NCI-H2196 treated with DMSO at 0.1 percent for 48 hours (cell line): Measurements from ENCODE around the gene COLEC12.
"Not testable (repeated sequence)": the region's sequence is repeated elsewhere in the genome, so short reads cannot be mapped to it uniquely, and the experiment has no call there.

Experiments used
- DNase-seq: peaks from one replicate; lab custom pipeline; 2025; ENCODE audit not compliant: unreplicated experiment; lab: John Stamatoyannopoulos, UW

The COLEC12 gene

DNA sequence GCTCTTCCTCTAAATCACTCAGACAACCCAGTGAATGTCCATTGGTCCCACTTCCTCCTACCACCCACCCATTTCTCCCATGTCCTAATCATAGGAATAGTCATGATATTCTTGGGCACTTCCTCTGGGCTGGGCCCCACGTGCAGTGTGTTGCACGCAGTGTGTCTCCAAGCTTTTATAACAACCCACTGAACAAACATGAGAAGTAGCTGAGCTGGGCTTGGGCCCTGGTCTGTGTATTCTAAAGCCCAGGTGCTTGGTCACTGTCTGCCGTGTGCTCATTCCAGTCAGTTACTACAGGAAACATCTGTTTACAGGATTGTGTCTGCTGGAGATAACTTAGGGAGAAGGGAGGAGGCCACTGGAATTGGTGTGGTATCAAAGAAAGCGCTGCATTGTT lies 168.5 kb downstream of the COLEC12 start:
- DNase-seq = no peak

DNA sequence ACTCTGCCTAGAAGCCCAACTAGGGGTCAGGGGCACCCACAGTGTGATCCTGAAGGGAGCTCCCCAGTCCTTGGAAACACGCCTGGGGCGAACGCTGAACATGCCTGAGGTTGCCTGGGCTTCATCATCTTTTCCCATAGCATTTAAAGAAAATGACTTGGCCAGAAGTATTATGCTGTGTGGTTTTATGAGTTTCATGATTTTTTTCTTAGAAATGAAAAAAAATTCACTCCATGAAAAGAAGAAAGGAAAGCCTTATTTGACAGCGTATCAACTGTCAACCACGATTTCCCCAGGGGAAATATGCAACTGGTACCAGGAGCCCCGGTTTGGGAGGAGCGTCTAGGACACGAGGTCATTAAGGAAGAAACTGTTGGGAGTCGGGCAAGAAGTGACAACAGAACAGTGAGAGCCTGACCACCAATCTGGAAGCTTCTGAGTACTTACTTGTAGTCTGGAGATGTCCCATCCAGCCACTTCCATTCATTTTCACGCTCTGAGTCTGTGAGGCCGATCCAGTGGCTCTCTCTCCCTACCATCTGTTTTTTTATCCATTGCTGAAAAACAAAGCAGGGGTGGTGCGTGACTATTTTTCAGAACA lies 169.2 kb downstream of the COLEC12 start:
- DNase-seq = no peak

DNA sequence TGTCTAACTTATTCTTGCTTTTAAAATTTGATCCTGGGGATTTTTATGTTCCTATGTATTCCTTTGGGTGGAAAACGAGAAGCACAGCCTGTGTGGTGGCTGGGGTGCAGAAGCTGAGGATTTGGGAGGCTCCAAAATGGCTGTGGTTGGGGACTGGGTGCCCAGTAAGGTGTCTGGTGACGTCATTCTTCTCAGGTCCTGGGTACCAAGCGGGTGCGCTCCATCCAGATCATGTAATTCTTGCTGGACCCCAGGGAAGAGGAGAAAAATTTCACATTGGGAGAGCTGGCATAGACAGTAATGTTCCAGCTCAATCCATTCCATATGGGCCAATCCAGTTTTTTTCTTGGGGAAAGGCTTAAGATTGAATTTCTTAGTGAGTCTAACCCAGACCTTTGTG lies 171.6 kb downstream of the COLEC12 start:
- DNase-seq = no peak

DNA sequence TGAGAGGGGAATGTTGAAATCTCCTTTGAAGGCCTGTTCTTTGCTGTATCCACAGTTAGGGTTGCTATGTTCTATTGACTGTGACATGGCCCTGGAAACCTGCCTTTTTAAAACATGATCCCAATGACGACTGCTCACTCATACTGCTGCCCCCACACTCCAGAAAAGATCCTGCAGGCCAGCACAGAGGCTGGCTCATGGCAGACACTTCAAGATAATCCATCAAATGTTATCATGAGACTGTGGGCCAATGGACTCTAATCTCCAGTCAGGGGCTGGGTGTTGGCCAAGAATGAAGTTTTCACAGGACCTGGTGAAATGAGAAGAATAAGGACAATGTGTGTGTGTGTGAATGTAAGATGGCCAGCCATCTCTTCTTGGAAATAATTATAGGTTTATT lies 173.7 kb downstream of the COLEC12 start:
- no peak for DNase-seq

DNA sequence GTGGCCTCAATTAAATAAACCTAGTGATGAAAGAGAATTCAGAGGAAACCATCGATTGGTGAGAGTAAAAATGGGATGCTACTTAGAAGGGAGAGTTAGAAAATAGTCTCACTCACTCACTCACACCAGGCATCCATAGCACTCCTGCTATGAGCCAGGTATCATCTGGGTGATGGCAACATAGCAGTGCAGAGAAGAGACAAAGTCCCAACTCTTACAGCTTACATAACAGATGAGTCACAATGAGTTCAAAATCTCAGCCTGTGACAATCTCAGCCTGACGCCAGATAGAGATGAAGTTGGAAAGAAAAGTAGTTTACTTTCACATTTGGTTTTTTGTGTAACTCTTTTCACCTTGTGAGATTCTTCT lies 177.3 kb downstream of the COLEC12 start:
- no peak for DNase-seq

DNA sequence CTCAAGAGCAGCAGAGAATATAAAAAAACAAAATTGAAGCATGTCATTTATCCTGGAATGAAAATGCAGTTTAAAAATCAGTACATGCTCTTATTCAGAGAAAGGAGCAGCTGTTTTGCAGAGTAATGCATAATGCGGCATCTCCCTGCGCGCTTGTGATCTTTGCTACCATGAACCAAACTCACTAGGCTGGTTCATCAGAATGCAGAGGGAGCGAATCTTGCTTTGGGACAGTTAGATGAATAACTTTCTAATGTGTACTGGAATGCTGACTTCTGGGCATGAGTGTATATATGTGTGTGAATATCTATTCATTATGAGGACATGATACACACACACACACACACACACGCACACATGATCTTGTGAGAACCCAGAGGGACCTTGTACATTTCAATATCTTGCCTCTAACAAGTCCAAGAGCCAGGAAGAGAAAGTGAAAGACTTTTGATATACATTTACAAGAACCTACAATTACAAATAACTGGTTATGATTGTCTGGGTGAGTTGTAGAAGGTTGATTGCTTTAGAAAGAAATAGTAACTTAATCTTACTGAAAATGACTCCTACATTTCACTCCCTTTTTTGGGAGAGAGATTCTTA lies 178.5 kb downstream of the COLEC12 start:
- no peak for DNase-seq

DNA sequence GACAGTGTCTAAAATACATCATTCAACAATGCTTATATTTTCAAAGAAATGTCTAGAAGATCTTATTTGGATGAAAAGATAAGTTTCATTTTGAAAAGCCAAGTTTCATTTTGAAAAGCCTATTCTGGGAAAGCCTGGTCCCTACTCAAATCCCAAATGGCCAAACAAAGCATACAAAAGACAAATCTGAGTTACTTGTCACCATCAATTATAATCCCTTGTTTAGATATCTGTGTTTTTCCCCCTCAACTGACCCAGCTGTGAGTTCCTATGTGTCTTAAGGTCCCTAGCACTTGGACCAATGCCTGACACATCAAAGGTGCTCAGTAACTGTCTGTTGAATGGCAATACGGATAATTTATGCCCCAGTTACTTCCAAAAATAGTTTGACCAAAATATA lies 180.3 kb downstream of the COLEC12 start:
- no peak for DNase-seq

DNA sequence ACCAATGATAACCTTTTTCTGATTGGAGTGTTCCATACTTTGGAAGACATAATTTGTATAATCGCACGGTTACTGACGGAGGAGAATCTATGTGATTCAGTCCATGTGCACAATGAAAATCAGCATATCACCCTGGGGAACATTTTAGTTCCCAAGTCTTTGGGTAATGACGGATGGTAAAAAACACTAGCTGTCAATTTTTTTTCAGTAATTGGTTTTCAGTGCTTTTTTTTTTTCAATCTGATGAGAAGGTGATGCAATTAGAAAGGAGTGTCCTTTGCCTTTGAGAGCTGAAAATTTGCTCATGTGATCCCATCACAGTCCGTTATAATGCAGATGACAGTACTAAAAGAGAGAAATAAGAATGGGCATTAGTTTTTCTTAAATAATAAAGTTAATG lies 180.8 kb downstream of the COLEC12 start:
- DNase-seq = no peak

DNA sequence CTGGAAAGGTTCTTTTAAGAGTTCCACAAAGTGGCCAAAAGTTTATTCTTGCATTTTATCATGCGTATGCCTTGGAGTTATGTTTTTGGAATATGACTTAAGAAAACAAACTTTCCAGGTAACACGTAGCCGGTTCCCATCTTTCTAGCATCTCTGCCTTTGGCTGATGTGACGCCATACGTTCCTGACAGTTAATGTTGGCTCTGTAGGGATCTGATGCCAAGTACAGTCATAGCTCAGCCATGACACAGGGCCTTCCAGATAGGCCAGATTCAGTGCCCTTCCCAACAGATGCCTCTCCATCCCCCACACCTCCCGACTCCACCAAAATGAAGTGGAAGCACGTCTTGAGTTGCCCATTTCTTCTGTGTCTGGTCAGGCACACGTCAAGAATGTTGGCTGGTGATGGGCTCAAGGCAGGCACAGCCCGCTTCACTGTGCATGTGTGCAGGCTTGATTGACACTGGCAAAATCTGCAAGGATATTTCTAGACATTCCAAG lies 181.7 kb downstream of the COLEC12 start:
- no peak for DNase-seq

DNA sequence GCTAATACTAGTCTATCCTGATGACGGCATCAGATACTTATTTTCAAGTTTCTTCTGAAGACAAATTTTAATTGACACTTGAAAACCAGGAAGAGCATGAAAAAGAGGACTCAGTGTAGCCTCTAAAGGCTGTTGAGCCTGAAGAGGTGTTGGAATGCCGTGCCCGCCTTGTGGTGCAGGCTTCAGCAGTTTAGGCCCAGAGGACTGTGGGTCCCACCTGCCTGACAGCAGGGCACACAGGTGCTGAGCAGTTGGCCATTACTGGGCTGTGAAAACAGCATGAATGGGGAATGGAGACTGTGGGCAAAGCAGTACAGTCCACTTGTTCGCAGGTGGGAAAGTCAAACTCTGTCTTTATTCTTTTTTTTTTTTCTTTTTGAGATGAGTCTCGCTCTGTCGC lies 182.9 kb downstream of the COLEC12 start:
- DNase-seq = no peak

DNA sequence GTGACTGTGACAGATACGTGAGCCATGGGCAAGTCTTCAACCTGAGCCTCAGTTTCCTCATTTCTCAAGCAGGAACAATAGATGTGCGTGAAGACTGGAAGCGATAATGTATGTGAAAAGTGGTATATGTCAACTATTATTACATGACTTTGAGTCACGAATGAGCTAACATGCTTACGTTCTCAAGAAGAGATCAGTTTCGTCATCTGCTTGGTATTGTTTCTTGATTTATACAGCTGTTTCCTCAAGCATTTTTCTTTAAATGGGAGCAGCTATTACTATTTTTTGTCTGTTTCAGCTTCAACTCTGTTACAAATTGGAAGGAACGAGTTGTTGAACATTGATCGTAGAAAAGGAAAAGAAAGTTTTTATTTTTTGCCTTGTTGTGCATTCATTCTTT lies 184.1 kb downstream of the COLEC12 start:
- no peak for DNase-seq

DNA sequence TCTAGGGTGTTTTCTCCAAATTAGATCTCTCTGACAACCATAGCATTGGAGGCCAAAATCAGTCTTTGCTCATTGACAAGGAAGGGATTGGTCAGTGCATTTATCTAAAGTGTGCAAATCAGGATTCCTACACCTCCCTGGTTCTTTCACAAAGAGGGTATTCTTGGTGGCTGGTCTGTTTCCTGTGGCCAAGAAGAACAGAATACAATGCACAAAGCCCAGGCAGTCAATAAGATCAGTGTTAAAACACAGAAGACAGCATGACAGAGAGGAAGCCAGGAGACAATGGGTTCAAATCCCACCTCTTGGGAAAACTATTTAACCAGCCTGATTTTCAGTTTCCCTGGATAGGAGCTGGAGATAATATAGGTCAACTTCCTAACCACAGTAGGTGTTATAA lies 186.6 kb downstream of the COLEC12 start:
- DNase-seq = no peak

DNA sequence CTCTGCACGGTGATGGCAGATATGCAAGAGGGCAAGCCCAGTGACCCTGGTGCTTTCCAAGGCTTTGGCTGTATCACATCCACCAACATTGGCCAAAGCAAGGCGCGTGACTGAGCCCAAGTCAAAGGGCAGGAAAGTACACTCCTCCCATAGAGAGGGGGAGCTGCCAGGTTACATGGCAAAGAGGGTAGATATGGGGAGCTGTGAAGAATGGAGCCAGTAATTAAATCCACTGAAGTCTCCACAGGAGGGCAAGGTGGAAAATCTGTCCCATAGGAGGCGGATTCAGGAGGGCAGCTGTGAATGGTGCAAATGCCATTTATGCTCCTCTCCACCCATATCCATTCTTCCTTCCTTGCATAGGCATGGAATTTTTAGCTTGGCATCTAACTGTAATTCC lies 188.1 kb downstream of the COLEC12 start:
- DNase-seq = no peak

DNA sequence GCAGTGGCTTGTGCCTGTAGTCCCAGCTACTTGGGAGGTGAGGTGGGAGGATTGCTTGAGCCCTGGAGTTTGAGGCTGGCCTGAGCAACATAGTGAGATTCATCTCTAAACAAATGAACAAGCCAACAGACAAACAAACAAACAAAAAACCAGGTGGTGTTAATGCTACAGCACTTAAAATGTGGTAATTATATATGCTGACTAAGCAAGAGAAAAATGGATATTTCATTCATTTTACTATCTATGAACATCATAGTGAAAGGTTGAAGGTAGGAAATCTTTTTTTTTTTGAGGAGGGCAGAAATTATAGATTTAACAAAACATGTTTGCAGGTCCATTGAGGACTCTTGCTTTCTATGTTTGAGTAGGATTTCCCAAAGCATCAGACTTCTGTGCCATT lies 190.5 kb downstream of the COLEC12 start:
- no peak for DNase-seq

DNA sequence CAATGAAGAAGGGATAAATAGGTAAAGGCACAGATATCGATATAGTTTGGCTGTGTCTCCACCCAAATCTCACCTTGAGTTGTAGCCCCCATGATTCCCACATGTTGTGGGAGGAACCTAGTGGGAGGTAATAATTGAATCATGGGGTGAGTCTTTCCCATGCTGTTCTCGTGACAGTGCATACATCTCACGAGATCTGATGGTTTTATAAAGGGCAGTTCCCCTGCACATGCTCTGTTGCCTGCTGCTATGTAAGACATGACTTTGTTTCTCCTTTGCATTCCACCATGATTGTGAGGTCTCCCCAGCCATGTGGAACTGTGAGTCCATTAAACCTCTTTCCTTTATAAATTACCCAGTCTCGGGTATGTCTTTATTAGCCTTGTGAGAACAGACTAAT lies 192.4 kb downstream of the COLEC12 start:
- not testable (repeated sequence) for DNase-seq

DNA sequence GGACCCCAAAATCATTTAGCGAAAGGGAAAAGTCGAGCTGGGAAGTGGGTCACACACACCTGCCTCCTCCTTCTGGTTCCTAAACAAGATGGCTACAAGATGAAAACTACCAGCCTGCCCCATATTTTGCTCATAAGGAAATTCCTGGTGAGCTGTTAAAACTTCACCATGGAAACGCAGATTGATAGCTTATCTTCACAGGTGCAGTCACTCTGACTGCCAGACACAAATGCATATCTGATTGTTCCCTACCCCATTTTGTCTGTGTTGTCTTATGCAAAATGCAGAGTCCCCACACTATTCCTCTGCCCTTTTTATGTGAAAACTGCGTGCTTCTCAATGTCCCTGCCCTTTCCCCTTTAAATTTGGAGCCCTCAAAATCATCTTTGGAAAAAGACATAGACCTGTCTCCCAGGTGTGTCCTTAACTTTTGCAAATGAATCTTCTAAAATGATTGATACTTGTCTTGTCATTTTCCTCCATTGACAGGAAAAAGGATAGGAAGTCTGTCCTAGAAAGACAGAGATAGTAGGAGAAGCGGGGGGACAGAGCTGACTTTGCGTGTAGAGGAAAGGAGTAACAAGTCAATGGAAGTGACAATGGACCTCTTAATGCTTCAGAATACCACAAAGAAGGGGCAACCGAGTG lies 193.8 kb downstream of the COLEC12 start:
- no peak for DNase-seq

DNA sequence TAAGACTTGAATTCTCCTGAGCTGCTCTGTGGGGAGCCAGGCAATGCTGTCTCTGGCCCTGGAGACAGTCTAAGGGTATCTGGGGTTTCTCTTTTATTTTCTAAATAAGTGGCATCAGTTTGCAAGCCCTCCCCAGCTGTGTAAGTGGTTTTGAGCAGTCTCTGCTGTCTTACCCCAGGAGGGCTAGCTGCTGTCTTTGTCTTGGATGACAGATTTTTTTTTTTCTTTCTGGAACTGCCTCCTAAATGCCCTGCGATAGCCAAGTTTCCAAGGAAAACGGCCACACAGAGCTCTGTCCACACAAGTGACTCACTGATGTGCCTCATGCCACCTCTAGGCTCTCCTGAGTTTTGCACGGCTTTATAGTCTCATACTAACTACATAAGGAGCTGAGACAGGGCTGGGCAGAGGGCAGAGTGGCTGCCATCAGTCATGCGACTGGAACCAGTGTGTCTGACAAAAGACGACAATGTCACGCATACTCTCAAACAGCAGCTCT lies 195.4 kb downstream of the COLEC12 start:
- no peak for DNase-seq

DNA sequence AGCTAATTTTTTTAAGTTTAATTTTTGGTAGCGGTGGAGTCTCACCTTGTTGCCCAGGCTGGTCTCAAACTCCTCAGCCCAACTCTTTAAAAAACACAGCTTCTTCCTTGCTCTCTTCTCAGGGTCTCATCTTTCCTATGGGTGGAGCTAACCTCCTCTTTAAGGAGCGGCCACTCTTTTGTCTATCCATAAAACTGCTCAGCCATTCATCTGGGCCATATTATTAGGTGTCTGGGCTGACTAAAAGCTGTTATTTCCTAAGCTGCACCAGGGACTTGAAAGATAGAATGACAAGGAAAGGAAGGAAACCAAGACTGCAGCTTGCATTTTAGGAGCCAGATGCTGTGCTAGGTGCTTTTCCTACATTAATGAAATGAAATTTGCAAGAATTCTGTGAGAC lies 196.9 kb downstream of the COLEC12 start:
- DNase-seq = no peak

DNA sequence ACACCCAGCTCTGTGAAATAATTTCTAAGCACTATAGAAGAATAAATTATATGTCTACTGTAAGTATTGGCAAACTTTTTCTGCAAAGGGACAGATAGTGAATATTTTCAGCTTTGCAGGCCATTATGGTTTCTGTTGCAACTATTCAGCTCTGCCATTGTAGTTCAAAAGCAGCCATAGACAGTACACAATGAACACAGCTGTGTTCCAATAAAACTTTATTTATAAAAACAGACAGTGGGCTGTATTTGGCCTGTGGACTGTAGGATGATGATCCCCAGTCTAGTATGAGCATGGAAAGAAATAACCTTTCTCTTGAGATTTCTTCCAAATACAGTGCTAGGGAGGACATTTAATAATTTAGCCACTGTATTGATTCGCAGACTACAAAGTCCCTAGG lies 197.5 kb downstream of the COLEC12 start:
- no peak for DNase-seq

DNA sequence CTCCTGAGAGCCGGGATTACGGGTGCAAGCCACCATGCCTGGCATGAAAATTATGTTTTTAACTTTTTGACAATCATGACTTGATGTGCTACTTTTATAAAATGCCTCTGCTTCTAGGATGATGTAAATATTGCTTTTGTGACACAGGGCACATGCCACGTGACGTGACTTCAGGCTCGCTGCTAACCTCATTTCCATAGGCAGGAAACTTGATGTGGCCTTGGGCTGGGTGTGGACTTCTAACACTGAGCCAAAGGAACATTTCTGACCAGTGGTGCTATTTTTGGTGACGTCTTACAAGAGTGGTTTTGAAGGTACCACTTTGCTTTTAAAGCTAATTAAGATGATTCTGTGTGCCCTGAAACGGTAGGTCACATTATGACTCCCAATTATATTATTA lies 198.4 kb downstream of the COLEC12 start:
- no peak for DNase-seq

DNA sequence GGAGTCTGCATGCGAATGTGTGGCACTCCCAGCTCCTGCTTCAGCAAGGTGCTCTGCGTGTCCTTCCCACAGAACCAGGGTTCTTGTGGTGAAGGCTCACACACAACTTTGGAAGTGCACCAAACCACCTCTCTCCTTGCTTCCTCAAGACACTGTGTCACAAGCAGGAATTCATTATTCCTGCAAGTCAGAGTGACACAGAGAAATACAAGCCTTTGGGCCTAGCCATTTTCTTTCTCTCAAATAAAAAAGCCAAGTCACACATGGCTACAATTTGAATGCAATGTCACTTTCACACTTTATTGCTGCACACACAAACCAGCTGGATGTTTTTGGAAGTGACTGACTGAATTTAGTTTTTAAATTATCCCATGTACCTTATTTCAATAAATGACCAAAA lies 202.6 kb downstream of the COLEC12 start:
- no peak for DNase-seq

DNA sequence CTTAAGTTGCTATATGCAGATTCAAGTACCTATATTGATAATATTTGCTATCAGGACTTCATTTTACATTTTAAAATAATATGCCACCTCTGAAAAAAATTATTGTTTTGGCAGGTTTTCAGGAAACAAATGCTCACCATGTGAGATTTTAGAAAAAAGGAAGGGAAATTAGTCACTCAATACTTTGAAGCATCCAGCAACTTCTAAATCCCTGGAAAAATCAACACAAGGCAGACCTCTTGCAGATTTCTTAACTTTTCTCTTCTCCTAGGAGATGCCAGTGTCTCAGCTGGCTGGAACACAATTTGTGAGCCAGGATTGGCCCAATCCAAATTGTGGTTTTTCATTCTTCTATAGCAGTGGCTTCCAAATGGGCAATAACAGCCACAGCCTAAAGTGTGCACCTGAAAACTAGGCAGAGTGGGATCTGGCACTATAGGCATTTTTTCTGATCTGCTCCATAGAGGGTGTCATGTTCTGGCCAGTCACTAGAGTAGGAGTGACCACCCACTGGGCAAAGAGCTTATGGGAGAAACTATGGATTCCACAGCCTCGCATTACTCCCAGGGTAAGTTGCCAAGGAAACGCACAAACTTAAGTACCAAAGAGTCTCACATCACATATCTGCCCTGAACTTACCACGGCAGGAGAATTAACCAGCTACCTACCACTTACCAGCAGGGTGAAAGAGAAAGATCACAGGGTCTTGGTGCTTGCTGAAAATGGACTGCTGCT lies 204.6 kb downstream of the COLEC12 start:
- DNase-seq = no peak
